ENCODE data around the gene INPP4A. TPM values are rescaled to one million over a fixed set of nuclear protein-coding genes. Genes with fewer than 3 reads are reported as not detected.

Gene INPP4A
- total and polyA plus RNA-seq, 9 of the 15 experiments (the other 6 are each of a cell fraction or from before 2014, with no cell fraction given): 1.8 to 15.7 (median 8.3) TPM

DNA sequence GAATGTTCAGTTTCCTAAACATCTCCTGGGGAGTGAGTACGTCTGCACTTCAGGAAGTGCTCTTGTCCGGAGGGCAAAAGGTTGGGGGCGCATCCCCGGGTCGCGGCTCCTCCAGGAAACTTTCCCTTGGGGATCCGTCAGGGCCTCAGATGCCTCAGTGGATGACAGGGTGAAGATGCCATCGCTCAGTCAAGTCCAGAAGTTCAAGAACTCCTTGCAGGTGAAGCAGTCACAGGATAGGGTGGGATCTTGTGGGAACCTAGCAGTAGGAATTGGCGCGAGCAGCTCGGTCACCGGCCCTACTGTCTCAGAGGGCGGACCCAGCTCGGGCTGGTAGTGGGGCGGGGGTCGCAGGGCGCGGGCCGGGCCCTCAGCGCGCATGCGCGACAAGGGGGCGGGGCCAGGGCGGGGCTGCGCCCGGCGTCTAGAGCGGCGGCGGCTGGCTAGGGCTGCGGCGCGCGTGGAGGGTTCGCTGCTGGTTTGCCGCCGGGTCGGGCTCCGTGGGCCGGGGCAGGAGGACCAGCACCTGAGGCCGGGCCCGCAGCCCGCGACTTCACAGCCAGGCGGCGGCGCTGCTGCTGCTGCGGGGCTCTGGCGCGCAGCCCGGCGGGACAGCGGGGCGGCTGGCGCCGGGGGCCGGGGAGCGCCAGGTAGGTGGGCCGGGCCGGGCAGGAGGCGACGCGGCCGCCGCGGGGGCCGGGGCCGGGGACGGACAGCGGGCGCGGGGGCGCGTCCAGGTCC lies at the start of gene INPP4A (continued):
- TF ChIP-seq PHF8 (IDR thresholded peaks at IDR 0.05; ENCODE audit: borderline replicate concordance, low read length) (peak; percentile 72; the same call in 1 of the 2 replicates), SRSF9 (IDR thresholded peaks at IDR 0.05; ENCODE audit: borderline replicate concordance, low read depth, low read length) (no peak), MCM5 (IDR thresholded peaks at IDR 0.05; ENCODE audit: low read depth) (no peak), MYC (IDR thresholded peaks at IDR 0.05; ENCODE audit: low read depth, low read length) (peak; percentile 15; the same call in 1 of the 2 replicates), MYC (CRISPR knock-in tag; IDR thresholded peaks at IDR 0.05; ENCODE audit: borderline replicate concordance, low read depth) (no peak), FOXA1 (IDR thresholded peaks at IDR 0.05; ENCODE audit: borderline replicate concordance) (no peak), HMGXB4 (CRISPR knock-in tag; IDR thresholded peaks at IDR 0.05) (0 out of 2 replicates have a peak, but pooled peaks have one; percentile 44), ZNF224 (CRISPR knock-in tag; IDR thresholded peaks at IDR 0.05) (no peak), OTX1 (CRISPR knock-in tag; IDR thresholded peaks at IDR 0.05) (0 out of 2 replicates have a peak, but pooled peaks have one; percentile 27), ZNF717 (CRISPR knock-in tag; IDR thresholded peaks at IDR 0.05) (no peak), MIER1 (IDR thresholded peaks at IDR 0.05; ENCODE audit: low read depth) (no peak), ZKSCAN1 (IDR thresholded peaks at IDR 0.05; ENCODE audit: low read depth, low read length) (no peak), NR4A1 (CRISPR knock-in tag; IDR thresholded peaks at IDR 0.05) (no peak), NR4A1 (tag; IDR thresholded peaks at IDR 0.05) (no peak), RAD21 (CRISPR knock-in tag; conservative IDR thresholded peaks at IDR 0.05 in 1 of 2, IDR thresholded peaks at IDR 0.05 in 1 of 2) (peak in 1 of 2 experiments; percentile 23; a peak in 2 of 4 replicates), ELF4 (CRISPR knock-in tag; IDR thresholded peaks at IDR 0.05) (0 out of 2 replicates have a peak, but pooled peaks have one; percentile 8), YY1 (IDR thresholded peaks at IDR 0.05; ENCODE audit: borderline replicate concordance in 1 of 3, control insufficient read depth in 1 of 3, extremely low read depth in 1 of 3, insufficient read depth in 3 of 3, insufficient read length in 1 of 3, insufficient replicate concordance in 2 of 3, low read depth in 1 of 3, low read length in 2 of 3) (peak in 1 of 3 experiments; percentile 29), TSHZ1 (CRISPR knock-in tag; IDR thresholded peaks at IDR 0.05) (no peak)
- TF ChIP-seq, protein P1, sequence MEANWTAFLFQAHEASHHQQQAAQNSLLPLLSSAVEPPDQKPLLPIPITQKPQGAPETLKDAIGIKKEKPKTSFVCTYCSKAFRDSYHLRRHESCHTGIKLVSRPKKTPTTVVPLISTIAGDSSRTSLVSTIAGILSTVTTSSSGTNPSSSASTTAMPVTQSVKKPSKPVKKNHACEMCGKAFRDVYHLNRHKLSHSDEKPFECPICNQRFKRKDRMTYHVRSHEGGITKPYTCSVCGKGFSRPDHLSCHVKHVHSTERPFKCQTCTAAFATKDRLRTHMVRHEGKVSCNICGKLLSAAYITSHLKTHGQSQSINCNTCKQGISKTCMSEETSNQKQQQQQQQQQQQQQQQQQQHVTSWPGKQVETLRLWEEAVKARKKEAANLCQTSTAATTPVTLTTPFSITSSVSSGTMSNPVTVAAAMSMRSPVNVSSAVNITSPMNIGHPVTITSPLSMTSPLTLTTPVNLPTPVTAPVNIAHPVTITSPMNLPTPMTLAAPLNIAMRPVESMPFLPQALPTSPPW (CRISPR knock-in tag; IDR thresholded peaks at IDR 0.05): peak; percentile 71
